Spleen (tissue), 11 donors: ENCODE data around the gene RGMA. TPM values are rescaled to one million over a fixed set of nuclear protein-coding genes. Genes with fewer than 3 reads are reported as not detected.

Experiments used
- DNase-seq: peaks from one replicate; pipeline ENCODE4 v3.0.0-alpha.2; 2020
- H3K27ac ChIP-seq, 8 donors: fragments of 200-600 bp; sonication (generic) in 7 of 8; 1 replicate in 4 of 8; 2 replicates in 4 of 8; pipeline versions ENCODE4 v1.5.0 to v1.8.0; 2016 to 2021; ENCODE audit warnings: inconsistent platforms in 4 of 8, mild to moderate bottlenecking in 4 of 8, moderate library complexity in 1 of 8
- H3K27me3 ChIP-seq, 7 donors: fragments of 200-600 bp; sonication (generic) in 6 of 7; replicated peaks in 1 of 7; 1 replicate in 4 of 7; 2 replicates in 3 of 7; pipeline versions ENCODE4 v1.5.0 to v1.8.0; 2016 to 2021; ENCODE audit warnings: inconsistent platforms in 3 of 7, mild to moderate bottlenecking in 1 of 7
- H3K36me3 ChIP-seq, 6 donors: fragments of 200-600 bp; sonication (generic) in 5 of 6; 1 replicate in 4 of 6; 2 replicates in 2 of 6; pipeline versions ENCODE4 v1.5.0 to v1.8.0; 2016 to 2021; ENCODE audit warnings: inconsistent platforms in 2 of 6
- H3K4me1 ChIP-seq, 6 donors: fragments of 200-600 bp; sonication (generic) in 5 of 6; 1 replicate in 3 of 6; 2 replicates in 3 of 6; pipeline versions ENCODE4 v1.5.0 to v1.8.0; 2016 to 2021; ENCODE audit warnings: inconsistent platforms in 3 of 6
- H3K4me3 ChIP-seq, 8 donors: fragments of 200-600 bp; sonication (generic) in 7 of 8; 1 replicate in 4 of 8; 2 replicates in 4 of 8; pipeline versions ENCODE4 v1.5.0 to v1.8.0; 2016 to 2021; ENCODE audit warnings: inconsistent platforms in 4 of 8, mild to moderate bottlenecking in 4 of 8, moderate library complexity in 2 of 8
- H3K9me3 ChIP-seq, 8 donors: fragments of 200-600 bp; sonication (generic) in 7 of 8; 1 replicate in 4 of 8; 2 replicates in 4 of 8; pipeline versions ENCODE4 v1.5.0 to v1.8.0; 2016 to 2021; ENCODE audit warnings: inconsistent platforms in 4 of 8
- CTCF ChIP-seq, 11 experiments: fragments of 200-600 bp in 7 of 11; fragments of 450-650 bp in 4 of 11; sonication (generic) in 4 of 11; IDR thresholded peaks in 8 of 11; conservative IDR thresholded peaks in 3 of 11; 1 replicate in 7 of 11; 2 replicates in 4 of 11; pipeline versions ENCODE4 v1.4.0 to v1.8.0; 2016 to 2021; ENCODE audit warnings: antibody characterized with exemption in 11 of 11, inconsistent platforms in 4 of 11, mild to moderate bottlenecking in 1 of 11
- POLR2A ChIP-seq, 3 donors: fragments of 450-650 bp; IDR thresholded peaks; one replicate each; pipeline ENCODE4 v1.5.1; 2017; ENCODE audit warnings: antibody characterized with exemption in 3 of 3, mild to moderate bottlenecking in 1 of 3
- POLR2AphosphoS5 ChIP-seq, 3 donors: sonication (generic); formaldehyde crosslinking; IDR thresholded peaks; one replicate each; pipeline ENCODE4 v1.5.1; 2017; ENCODE audit warnings: antibody characterized with exemption in 3 of 3
- WGBS, 5 donors: extraction: QIAGEN DNeasy Blood & Tissue Kit in 3 of 5; methylation state at CpG; one replicate each; pipeline versions ENCODE4 v1.1.5 to v1.1.7; 2013 to 2018; 5-methylcytosine and 5-hydroxymethylcytosine counted together
- intact Hi-C: fragments of 100-400 bp; cut with DNase I; formaldehyde crosslinking; loops from one replicate; pipeline ENCODE4 v1.15.0; 2023; ENCODE audit warnings: low total_unique reads
- polyA plus RNA-seq, 3 donors: library from polyadenylated mRNA; stranded (reverse); fragments of 200-250 nt; gene quantifications; one replicate each; pipeline ENCODE4 v1.2.1, GENCODE V29; 2013
- total RNA-seq, 7 donors: library from RNA; depleted of rRNA in 3 of 7; stranded (reverse); fragments of >200 nt in 3 of 7; fragmentation: NEBNext Ultra II Directional in 4 of 7; extraction: Animal tissue kit (Norgen Biotek cat#: 25700) in 4 of 7; gene quantifications; one replicate each; pipeline versions ENCODE4 v1.1.0 to v1.2.1, GENCODE V29; 2016 to 2021
- donor health status: healthy with polysubstance abuse.
- donor health status: DM: no; HTN: no; CAD: no; lungs with moderate emphysema.
- donor health status: DM: no; HTN: no; CAD: no.
- donor health status: Bipolar disorder and iron deficiency.
- donor health status: healthy.
- donor health status: DM: no; HTN: no; CAD: no.
- donor health status: DM: yes; HTN: yes; CAD: no.

Gene RGMA
- total and polyA plus RNA-seq, 10 donors, result 0.37 to 3.1 (median 1.2) TPM

- intact Hi-C loops, result loop anchor here (10.0 kb wide), 1 partner anchor 1088 kb away; no protein-coding TSS in a partner anchor
- DNase-seq, result peak; percentile 85
Observed at GRCh38 chr15:93036951-93037819, 51.8 kb downstream of the RGMA start.

GRCh38 chr15:93035953-93036810, 52.8 kb downstream of the RGMA start:
- peaks cover 0 to 11% (median 0%) of the 10 kb centered on the region in 7 donors for H3K27me3 ChIP-seq
- intact Hi-C loops, result loop anchor here (10.0 kb wide), 1 partner anchor 1089 kb away; no protein-coding TSS in a partner anchor
- no peaks in the 10 kb centered on the region for H3K9me3 ChIP-seq
- H3K4me1 ChIP-seq, result peaks cover 0 to 39% (median 10%) of the 10 kb centered on the region in 6 donors
- H3K27ac ChIP-seq, result peak overlapping the region in 2 of 8 donors; percentile 45 to 75
- 29 to 49% (median 46%) methylated on average over 26 to 32 of the region's 32 CpGs for WGBS, 5 donors
- peak in 10 of 11 experiments; percentile 29 to 66 (median 54) for TF ChIP-seq CTCF (IDR thresholded peaks at IDR 0.05 in 8 of 11, conservative IDR thresholded peaks at IDR 0.05 in 3 of 11)
- no peak for TF ChIP-seq POLR2A (IDR thresholded peaks at IDR 0.05)
- H3K36me3 ChIP-seq, result no peaks in the 10 kb centered on the region
- H3K4me3 ChIP-seq, result peak overlapping the region in 1 of 8 donors; percentile 30
- DNase-seq, result peak; percentile 84

More at GRCh38 chr15:93036951-93037819, 51.8 kb downstream of the RGMA start:
- Histone ChIP-seq H3K27me3 (peaks cover 0 to 9% (median 0%) of the 10 kb centered on the region in 7 donors), H3K4me1 (peaks cover 0 to 39% (median 10%) of the 10 kb centered on the region in 6 donors), H3K4me3 (no peak overlapping the region), H3K9me3 (no peaks in the 10 kb centered on the region), H3K36me3 (no peaks in the 10 kb centered on the region), H3K27ac (peak overlapping the region in 2 of 8 donors; percentile 45 to 75)
- 62 to 80% (median 68%) methylated on average over 25 to 29 of the region's 29 CpGs for WGBS, 5 donors
- peak in 1 of 3 donors; percentile 56 for TF ChIP-seq POLR2AphosphoS5 (IDR thresholded peaks at IDR 0.05)
- TF ChIP-seq CTCF (IDR thresholded peaks at IDR 0.05 in 8 of 11, conservative IDR thresholded peaks at IDR 0.05 in 3 of 11), result no peak

GRCh38 chr15:93035092-93035915, 53.7 kb downstream of the RGMA start:
- intact Hi-C loops, result loop anchor here (10.0 kb wide), 1 partner anchor 1089 kb away; no protein-coding TSS in a partner anchor
- H3K4me3 ChIP-seq, result no peak overlapping the region
- DNase-seq, result peak; percentile 32
- H3K9me3 ChIP-seq, result no peaks in the 10 kb centered on the region
- 74 to 79% (median 77%) methylated on average over 18 of the region's 18 CpGs for WGBS, 5 donors
- peaks cover 5 to 39% (median 18%) of the 10 kb centered on the region in 6 donors for H3K4me1 ChIP-seq
- H3K36me3 ChIP-seq, result no peaks in the 10 kb centered on the region
- TF ChIP-seq CTCF (IDR thresholded peaks at IDR 0.05 in 8 of 11, conservative IDR thresholded peaks at IDR 0.05 in 3 of 11), result no peak
- no peak for TF ChIP-seq POLR2AphosphoS5 (IDR thresholded peaks at IDR 0.05)
- TF ChIP-seq POLR2A (IDR thresholded peaks at IDR 0.05), result no peak
- H3K27ac ChIP-seq, result no peak overlapping the region
- H3K27me3 ChIP-seq, result peaks cover 0 to 14% (median 0%) of the 10 kb centered on the region in 7 donors
